8988T (cell line): ENCODE measurements around the gene NPHP4.

Source experiments
- DNase-seq: peaks from one replicate; pipeline ENCODE4 v3.0.0; 2011

The NPHP4 gene

DNA sequence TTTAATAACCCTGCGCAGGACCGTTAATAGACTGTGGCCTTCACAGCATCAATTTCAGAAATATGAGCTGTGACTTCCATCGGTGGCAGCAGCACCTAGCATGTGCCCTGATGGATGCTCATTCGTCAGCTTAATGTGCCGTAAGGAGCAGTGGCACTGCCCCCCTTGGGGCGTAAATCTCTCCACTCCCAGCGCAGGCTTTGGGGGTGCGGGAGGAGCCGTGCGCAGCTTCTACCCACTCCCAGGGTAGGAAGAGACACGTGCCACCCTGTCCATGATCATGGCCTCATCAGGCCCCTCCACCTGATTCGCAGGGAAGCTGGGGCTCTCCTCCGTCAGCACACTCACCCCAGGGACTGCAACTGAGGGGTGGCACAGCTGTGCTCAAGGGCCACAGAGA lies 149.5 kb downstream of the NPHP4 start:
- no peak for DNase-seq

DNA sequence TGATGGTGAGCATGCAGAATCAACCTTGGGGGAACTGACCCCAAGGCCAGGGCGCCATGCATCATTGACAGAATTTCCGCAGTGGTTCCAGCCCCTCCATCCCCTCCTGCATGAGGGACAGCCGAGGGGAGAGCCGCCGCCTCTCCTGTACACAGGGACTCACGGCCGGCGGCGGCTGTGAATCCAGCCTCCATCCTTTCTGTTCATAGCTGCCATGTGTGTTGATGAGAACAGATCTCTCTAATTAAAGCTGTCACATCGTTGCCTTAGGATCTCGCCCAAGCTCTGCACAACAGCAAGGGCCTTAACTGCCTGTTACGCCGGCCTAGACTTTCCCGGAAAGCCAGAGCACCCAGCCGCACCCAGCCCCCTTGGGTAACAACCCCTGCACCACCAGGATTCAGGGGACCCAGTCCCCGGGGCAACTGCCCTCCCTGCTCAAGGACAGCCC lies 151.6 kb downstream of the NPHP4 start:
- DNase-seq: no peak

- no peak for DNase-seq
Observed at GRCh38 chr1:5839881-5840550, 152.2 kb downstream of the NPHP4 start.

DNA sequence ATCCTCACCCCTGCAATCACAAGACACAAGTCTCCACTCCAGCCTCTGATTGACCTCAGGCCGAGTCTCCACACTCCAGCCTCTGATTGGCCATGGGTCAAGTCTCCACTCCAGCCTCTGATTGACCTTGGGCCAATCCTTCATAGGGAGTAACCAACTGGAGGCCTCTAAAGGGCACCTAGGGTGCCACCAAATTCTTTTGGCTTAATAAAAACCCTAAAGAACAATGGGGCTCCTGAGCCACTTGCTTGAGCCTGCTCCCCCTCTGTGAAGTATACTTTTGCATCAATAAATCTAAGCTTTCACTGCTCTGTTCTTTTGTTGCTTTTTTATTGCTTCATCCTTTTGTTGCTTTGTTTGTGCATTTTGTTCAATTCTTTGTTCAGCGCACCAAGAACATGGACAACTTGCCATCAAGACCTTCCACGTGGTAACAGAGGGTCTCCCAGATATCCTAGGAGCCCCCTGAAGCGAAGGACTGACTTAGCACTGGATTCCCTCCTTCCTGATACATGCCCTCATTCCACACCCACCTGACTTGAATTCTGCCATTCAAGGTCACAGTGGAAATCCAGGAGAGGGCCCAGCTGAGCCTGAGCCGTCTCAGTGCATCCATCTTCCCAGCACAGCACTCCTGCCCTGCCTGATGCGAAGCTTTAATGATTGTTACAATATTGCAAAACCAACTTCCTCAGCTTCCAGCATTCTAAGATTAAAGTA lies 152.9 kb downstream of the NPHP4 start:
- no peak for DNase-seq

- DNase-seq: no peak
Observed at GRCh38 chr1:5837976-5838653, 154.1 kb downstream of the NPHP4 start.

DNA sequence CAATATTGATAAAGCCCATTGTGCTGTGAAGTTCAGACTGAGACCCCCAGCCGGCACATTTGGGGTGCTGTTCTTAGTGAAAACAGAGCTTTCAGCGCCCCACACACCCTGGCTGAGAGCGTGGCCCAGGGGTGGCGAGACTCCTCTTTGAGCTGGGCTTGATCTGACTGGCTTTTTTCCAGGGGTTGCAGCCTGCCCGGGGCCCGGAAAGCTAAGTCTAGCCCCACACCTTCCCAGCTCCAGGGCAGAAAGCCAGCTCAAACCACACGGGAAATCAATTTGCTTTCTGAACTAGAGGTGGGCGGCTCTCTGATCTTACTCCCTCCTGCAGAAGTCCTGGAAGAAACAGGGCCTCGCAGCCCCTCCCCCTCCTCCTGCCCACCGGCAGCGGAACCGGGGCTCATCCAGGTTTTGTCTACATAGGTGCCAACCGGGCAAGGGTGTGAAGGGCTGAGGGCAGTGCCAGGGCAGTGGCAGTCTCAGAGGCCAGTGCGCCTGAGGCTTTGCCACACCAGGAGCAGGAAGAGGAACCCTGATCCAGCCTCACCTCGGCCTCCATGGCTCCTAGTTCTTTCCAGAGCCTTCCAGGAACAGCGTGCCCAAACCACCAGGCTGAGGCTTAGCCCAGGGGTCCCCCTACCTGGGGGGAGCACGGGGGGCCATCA lies 155.3 kb downstream of the NPHP4 start:
- DNase-seq: no peak

DNA sequence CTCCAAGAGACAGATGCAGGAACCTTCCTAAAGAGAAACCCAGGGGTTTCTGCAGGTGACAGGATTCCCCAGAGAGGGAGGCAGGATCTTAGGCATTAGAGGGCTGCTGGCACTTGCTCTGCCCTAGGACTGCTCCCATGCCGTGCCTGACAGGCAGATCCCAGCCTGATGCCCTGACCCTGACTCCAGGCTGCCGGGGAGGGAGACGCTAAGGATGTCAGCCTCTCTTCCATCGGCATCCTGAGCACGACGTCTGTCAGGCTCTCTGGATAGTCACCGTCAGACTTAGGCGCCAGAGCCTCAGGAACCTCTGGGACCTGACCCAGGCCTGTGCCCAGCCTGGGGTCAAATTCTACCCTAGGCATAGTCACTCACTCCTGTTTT lies 157.1 kb downstream of the NPHP4 start:
- no peak for DNase-seq

GRCh38 chr1:5834477-5835178 lies 157.6 kb downstream of the NPHP4 start:
- DNase-seq: no peak

DNA sequence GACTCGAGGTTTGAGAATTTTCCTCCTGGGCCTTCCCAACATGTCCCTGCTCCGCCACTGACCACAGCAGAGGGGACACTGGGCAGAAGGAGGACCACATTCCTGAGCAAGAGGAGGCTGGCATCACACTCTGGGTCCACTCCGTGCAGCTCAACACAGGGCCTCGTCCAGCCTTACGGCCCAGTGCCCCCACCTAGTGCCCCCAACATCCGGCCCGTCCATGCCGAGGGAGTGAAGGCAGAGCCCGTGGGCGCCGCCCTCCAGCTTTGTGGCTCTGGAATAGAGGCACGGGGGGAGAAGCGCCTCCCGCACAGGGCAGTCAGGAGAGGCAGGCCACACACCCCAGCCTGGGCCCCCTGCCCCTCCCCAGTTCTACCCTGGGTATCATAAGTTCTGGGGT lies 158.3 kb downstream of the NPHP4 start:
- DNase-seq: no peak

GRCh38 chr1:5832916-5833895 lies 159.0 kb downstream of the NPHP4 start:
- DNase-seq: no peak

DNA sequence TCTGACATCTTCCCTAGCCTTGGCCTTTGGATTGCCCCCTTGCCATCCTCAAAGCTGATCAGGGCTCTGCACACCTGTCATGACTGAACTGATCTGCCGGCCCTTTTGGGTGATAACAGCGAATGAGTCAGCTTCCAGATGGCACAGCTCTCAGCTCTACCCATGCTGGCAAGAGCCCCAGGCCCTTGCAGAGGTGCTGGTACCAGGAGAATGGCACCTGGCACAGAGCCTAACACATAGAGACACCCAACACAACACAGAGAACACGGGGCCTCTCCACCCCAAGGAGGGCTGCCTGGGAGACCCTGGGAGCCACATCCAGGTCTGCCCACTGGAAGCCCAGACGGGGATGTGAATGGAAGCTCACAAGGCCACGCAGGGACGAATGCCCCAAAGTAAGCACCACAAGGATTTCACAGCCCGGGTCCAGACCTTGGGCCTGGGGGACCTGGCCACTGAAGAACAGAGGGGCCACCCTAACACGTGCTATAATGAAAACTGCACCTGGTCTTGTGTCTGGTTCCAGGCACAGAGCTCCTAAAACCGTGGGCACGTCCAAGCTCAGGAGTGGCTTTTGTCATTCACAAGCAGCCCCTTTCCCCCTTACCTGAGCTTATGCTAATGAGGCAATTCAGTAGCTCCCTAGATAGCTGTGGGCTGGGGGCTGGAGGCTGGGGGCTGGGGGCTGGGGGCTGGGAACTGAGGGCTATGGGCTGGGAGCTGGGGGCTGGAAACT lies 160.5 kb downstream of the NPHP4 start:
- DNase-seq: no peak

- no peak for DNase-seq
Observed at GRCh38 chr1:5830771-5831599, 161.2 kb downstream of the NPHP4 start.

DNA sequence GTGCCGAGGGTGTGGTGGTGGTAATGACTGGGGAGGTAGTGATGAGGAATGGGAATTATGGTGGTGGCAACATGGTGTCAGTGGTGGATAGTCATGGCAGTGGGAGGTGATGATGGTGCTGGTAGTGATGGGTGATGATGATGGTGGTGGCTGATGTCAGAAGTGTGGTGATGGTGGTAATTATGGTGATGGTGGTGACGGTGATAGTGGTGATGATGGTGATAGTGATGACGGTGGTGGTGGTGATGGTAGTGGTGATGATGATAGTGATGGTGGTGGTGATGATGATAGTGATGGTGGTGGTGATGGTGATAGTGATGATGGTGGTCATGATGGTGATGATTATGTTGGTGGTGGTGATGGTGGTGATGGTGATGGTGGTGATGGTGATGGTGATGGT lies 162.8 kb downstream of the NPHP4 start:
- DNase-seq: no peak

GRCh38 chr1:5828308-5828935 lies 163.8 kb downstream of the NPHP4 start:
- DNase-seq: no peak

GRCh38 chr1:5827516-5827915 lies 164.7 kb downstream of the NPHP4 start:
- DNase-seq: no peak

GRCh38 chr1:5826601-5827000 lies 165.6 kb downstream of the NPHP4 start:
- DNase-seq: no peak

DNA sequence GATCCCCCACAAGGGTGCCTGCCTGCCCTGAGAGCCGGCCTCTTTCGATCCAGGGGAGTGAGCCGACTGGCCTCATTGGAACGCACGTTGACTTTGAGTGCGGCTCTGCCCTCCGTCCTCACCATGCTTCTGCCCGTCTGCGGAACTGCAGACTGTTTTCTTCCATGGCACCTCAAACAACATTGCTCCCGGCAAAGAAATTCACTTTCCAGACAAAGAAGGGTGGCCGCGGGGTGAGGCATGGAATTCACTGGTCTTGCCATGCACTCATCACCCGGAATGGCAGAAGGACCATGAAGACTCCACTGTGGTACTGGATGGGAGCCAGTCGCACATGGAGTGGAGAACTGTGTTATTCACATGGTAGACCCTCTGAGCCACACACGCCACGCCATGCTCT lies 169.5 kb downstream of the NPHP4 start:
- no peak for DNase-seq

DNA sequence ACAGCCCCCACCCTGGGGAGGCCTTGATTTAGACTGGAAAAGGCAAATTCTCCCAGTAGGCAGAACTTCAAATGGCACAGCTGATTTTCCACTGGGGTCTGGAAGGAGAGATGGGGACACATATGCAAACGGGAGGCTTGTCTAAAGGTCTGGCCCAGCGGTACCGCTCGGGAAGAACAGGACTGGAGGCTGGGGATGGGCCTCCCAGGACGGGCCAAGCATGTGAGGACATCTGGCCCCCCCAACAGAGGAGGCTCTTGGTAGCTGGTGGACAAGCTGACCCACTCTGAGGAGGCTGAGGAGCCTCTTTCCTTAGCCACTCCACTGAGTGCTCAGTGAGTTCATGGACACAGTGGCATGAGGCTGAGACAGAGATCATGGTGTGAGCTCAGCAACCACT lies 170.0 kb downstream of the NPHP4 start:
- DNase-seq: no peak

DNA sequence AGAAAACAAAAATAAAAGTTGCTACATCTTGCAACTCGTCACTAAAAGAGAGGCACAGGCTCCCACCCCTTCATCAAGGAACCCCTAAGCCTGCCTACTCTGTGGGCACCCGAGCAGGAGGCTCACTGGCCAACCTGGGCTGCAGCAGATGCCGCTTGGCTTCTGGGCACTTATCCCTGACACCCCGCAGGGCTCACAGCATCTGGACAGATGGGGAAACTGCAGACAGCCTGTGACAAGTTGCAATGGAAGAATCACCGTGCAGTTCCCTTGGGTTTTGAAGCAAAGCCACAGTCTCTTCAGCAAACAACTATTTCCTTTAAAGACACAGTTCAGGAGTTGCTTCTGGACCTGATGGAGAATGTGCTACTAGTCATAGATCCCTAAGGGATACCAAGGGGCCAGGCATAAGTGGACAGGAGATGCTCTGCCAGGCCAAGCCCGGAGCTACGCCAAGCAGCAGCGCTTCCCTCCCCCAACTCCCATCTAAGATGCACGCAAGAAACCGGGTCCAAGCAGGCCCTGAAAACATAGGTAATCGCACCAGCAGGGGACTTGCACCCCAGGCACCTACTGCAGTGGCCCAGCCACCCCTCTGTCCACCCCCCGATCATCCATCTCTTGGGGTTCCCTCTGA lies 170.6 kb downstream of the NPHP4 start:
- DNase-seq: no peak
